A549 (cell line): ENCODE results near the gene PCDH12.

Experiments used
- BHLHE40 ChIP-seq: IDR thresholded peaks from 2 replicates; pipeline ENCODE4 v1.6.1; 2012; ENCODE audit warnings: low read depth, low read length, inconsistent platforms
- CHD2 ChIP-seq: fragments of 150-350 bp; IDR thresholded peaks from 2 replicates; pipeline ENCODE4 v1.6.1; 2014; ENCODE audit warnings: low read length; ENCODE audit not compliant: partially characterized antibody
- CTCF ChIP-seq: fragments of >200 bp; sonication (Bioruptor Twin); formaldehyde crosslinking; IDR thresholded peaks from 3 replicates; pipeline ENCODE4 v1.5.1; 2016
- USF2 ChIP-seq: fragments of 450-650 bp; IDR thresholded peaks from 2 replicates; pipeline ENCODE4 v1.6.1; 2014; ENCODE audit warnings: antibody characterized with exemption

- TF ChIP-seq CHD2 (no peak), USF2 (no peak), BHLHE40 (no peak), CTCF (no peak)
Measured at GRCh38 chr5:141940695-141941271, 17.2 kb downstream of the PCDH12 start.
